ENCODE measurements around the gene TMEM94.

- TF ChIP-seq CTCF (conservative IDR thresholded peaks at IDR 0.05) (no peak), ZFX (IDR thresholded peaks at IDR 0.05) (no peak)
Observed at GRCh38 chr17:75513641-75514000, 57.2 kb downstream of the TMEM94 start.

Measured in C4-2B (cell line).